Vagina (tissue), 2 donors: ENCODE results near the gene BIN2.

Experiments used
- CTCF ChIP-seq, 3 experiments: fragments of 450-650 bp in 2 of 3; fragments of 200-600 bp in 1 of 3; sonication (generic) in 1 of 3; IDR thresholded peaks; one replicate each; pipeline ENCODE4 v1.5.1; 2017 to 2019; ENCODE audit warnings: antibody characterized with exemption in 3 of 3, mild to moderate bottlenecking in 2 of 3, moderate library complexity in 2 of 3
- POLR2A ChIP-seq, 2 donors: fragments of 450-650 bp; IDR thresholded peaks; one replicate each; pipeline ENCODE4 v1.6.1; 2017; ENCODE audit warnings: antibody characterized with exemption in 2 of 2, mild to moderate bottlenecking in 2 of 2, moderate library complexity in 2 of 2

- TF ChIP-seq CTCF (IDR thresholded peaks at IDR 0.05) (no peak), POLR2A (IDR thresholded peaks at IDR 0.05) (no peak)
Measured at GRCh38 chr12:51358496-51358895, 34.5 kb upstream of the BIN2 start.
